H1 (cell line): ENCODE results near the gene DNAAF8. TPM values are rescaled to one million over a fixed set of nuclear protein-coding genes. Genes with fewer than 3 reads are reported as not detected.

Experiments
- polyA plus RNA-seq, 7 experiments: library from polyadenylated mRNA; depleted of rRNA in 3 of 7; stranded (reverse) in 5 of 7; unstranded in 2 of 7; fragments of >200 nt in 5 of 7; fragments of 200-250 nt in 2 of 7; gene quantifications; 1 replicate in 5 of 7; 2 replicates in 1 of 7; 4 replicates in 1 of 7; pipeline versions ENCODE4 v1.2.1 to v1.2.3, GENCODE V29; 2011 to 2013; ENCODE audit warnings: missing spikeins in 2 of 7, mixed read lengths in 2 of 7
- total RNA-seq: library from RNA; stranded (reverse); fragmentation: NEBNext Ultra II Directional; extraction: Animal tissue kit (Norgen Biotek cat#: 25700); gene quantifications from 2 replicates; pipeline ENCODE4 v1.2.1, GENCODE V29; 2021
- TF ChIP-seq, protein P1 (sequence below): IDR thresholded peaks from 2 replicates; pipeline ENCODE4 v1.6.1; 2011; ENCODE audit warnings: low read depth, mild to moderate bottlenecking, low read length; ENCODE audit not compliant: insufficient read depth

Gene DNAAF8
- total and polyA plus RNA-seq, 2 of the 8 experiments (the other 6 are each of a cell fraction or from before 2014, with no cell fraction given): 0.39 TPM; not detected in 1

DNA sequence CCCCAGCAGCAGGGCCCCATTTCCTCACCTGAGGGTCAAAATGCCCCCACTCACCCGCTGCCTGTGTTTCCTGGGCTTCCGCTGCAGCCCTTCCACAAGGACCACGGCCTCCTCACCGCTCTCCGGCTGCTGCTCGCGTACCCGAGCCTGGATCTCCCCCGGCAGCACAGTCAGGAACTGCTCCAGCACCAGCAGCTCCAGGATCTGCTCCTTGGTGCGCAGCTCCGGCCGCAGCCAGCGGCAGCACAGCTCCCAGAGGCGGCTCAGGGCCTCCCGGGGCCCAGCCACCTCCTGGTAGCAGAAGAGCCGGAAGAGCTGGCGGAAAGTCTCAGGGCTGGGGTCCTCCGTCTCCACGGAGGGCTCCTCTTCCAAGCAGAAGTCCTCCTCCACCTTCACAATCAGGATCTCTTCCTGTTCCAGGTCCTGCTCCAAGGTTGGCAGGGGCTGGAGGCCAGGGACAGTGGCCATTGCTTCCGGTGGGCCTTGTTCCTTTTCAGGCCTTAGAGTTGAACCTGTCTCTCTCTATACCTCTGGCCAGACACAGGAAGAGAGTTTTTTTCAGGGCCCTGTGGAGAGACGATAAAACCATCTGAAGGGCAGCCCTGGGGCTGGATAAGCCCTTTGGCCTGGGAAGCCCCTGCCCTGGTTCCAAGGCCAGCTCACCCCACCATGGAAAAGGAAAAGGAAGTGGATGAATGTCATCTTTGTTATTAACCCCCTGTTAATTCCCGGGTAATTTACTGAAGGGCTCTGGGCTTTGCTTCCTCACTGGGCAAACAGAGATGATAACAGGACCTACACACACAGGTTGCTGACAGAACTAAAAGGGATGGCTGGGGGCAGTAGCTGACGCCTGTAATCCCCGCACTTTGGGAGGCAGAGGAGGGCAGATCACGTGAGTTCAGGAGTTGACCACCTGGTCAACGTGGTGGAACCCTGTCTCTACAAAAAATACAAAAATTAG is 31.5 kb downstream of the DNAAF8 start (continued):
- TF ChIP-seq, protein P1, sequence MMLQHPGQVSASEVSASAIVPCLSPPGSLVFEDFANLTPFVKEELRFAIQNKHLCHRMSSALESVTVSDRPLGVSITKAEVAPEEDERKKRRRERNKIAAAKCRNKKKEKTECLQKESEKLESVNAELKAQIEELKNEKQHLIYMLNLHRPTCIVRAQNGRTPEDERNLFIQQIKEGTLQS: no peak
- TF ChIP-seq, all 59 proteins: peak for 0
